ENCODE measurements around the gene TP53BP2. TPM values are rescaled to one million over a fixed set of nuclear protein-coding genes. Genes with fewer than 3 reads are reported as not detected.

Gene TP53BP2, protein sequence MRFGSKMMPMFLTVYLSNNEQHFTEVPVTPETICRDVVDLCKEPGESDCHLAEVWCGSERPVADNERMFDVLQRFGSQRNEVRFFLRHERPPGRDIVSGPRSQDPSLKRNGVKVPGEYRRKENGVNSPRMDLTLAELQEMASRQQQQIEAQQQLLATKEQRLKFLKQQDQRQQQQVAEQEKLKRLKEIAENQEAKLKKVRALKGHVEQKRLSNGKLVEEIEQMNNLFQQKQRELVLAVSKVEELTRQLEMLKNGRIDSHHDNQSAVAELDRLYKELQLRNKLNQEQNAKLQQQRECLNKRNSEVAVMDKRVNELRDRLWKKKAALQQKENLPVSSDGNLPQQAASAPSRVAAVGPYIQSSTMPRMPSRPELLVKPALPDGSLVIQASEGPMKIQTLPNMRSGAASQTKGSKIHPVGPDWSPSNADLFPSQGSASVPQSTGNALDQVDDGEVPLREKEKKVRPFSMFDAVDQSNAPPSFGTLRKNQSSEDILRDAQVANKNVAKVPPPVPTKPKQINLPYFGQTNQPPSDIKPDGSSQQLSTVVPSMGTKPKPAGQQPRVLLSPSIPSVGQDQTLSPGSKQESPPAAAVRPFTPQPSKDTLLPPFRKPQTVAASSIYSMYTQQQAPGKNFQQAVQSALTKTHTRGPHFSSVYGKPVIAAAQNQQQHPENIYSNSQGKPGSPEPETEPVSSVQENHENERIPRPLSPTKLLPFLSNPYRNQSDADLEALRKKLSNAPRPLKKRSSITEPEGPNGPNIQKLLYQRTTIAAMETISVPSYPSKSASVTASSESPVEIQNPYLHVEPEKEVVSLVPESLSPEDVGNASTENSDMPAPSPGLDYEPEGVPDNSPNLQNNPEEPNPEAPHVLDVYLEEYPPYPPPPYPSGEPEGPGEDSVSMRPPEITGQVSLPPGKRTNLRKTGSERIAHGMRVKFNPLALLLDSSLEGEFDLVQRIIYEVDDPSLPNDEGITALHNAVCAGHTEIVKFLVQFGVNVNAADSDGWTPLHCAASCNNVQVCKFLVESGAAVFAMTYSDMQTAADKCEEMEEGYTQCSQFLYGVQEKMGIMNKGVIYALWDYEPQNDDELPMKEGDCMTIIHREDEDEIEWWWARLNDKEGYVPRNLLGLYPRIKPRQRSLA
- 25.5 and 26.2 TPM in 2 replicates for total RNA-seq

DNA sequence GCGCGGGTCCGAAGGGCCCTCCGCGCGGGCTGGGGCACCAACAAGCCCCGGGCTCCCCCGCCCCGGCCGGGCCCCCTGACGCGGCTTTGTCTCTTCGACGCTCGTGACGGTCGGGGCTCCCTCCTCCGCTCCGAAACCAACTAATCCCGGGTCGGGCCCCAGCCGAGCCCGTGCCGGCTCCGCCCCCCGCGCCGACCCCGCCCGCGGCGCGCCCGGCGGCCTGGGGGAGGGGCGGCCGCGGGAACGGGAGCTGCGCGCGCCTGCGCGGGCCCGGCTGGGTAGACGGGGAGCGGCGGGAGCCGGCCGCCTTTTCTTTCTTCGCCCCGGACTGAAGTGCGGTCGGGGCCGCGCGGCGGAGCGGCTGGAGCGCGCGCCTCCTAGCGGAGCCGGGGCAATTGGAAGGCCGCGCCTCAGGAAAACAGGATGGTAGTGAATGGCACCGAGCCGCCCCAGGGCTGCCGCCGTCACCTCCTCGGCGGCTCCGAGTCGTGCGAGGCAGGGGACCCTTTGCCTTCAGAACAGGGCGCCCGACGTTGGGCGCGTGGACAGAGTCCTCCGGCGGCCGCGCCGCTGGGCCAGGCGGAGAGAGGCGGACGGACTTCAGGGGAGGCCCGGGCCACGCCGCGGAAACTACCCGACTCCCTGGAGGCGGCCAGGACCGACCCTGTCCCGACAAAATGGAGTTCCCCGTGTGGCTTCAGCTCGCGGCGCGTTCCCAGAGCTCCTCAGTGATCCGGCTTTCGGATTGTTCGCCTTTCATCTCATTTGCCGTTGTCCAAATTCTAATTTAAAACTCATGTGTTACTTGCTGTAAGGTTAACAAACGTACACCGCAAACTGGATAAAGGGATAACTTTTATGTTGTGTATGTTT, at the start of gene TP53BP2:
Gene TP53BP2, minus strand, starts transcription at position 138 of the 873 bp plus-strand sequence. CDS start 267 bp downstream, outside the sequence.

Other genes starting within 250 kb of the TP53BP2 start
- not detected in 2 replicates for gene CAPN8, start 180.2 kb downstream of the TP53BP2 start, total RNA-seq
- 138 and 149 TPM in 2 replicates for gene CAPN2, start 133.4 kb downstream of the TP53BP2 start, total RNA-seq